Activated naive CD8-positive, alpha-beta T cell treated with anti-CD3 and anti-CD28 coated beads, Interleukin-2, amount 50 U/mL, for 16 hours (primary cell): Measurements from ENCODE around the gene PEAK3.

ENCODE experiments used
- DNase-seq: peaks from one replicate; pipeline ENCODE4 v3.0.0-alpha.2; 2020; ENCODE audit warnings: low read depth, low spot score

The PEAK3 gene

DNA sequence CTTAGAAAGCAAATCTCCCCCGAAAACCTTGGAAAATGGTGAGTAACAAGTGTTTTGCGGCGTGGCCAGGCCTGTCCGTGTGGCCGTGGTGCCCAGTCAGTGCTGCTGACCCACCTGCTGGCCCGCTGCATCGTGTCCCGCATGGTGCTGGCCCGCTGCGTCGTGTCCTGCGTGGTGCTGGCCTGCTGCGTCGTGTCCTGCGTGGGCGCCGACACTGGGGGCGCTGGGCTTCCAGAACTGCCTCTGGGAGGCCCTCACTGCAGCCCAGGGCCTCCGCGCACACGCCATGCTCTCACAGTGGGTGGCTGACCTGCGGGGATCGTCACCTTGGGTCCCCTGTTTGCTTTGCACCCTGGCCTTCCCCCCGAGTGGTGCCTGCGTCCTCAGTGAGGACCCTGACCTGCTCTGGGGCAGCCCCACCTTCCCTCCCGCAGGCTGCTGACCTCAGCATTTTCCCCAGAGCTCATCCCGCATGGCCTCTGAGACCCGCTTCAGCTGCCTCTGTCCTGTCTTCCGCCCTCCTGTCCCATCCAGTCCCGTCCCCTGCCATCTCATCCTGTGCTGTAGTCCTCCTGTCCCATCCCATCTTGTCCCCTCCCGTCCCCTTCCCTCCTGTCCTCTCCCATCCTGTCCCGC is 56.4 kb downstream of the PEAK3 start:
- DNase-seq: no peak

DNA sequence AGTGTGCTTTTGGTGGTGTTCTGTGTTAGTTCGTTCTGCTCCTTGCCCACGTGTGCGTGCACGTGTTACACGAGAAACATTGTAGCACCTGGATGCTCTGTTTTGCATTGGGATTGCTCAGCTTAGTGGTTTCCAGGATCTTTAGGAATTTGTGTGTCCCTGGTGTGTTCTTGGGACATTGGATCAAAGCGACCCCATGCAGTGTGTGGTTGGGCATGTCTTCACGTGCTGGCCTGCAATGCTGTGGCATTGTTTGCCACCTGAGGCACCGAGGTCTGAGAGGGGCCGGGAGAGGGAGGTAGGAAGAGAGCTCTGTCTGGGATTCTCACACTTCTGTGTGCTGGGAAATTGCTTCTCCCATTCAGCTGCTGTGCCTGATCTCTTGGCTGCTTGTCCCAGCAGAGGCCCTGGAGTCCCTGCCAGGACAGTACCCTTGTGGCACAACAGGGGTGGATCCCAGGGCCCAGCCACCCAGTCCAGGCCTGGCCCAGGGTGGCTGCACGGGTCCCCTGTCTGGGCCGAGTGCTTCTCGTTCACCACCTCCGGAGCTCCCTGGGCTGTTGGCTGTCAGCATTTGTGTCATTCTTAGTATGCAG is 57.1 kb downstream of the PEAK3 start:
- no peak for DNase-seq
